ENCODE measurements around the gene MPPED2.

Gene MPPED2

GRCh38 chr11:30412509-30412908 lies 173.6 kb downstream of the MPPED2 start:
- no peak for DNase-seq (ENCODE audit: low read depth)

GRCh38 chr11:30411383-30411782 lies 174.8 kb downstream of the MPPED2 start:
- no peak for DNase-seq (ENCODE audit: low read depth)

- DNase-seq (ENCODE audit: low read depth) = no peak
Measured at GRCh38 chr11:30406978-30407762, 179.0 kb downstream of the MPPED2 start.

- DNase-seq (ENCODE audit: low read depth) = no peak
Measured at GRCh38 chr11:30405385-30405784, 180.8 kb downstream of the MPPED2 start.

GRCh38 chr11:30404136-30404535 lies 182.0 kb downstream of the MPPED2 start:
- no peak for DNase-seq (ENCODE audit: low read depth)

- DNase-seq (ENCODE audit: low read depth) = no peak
Measured at GRCh38 chr11:30395751-30396150, 190.4 kb downstream of the MPPED2 start.

GRCh38 chr11:30393012-30393411 lies 193.1 kb downstream of the MPPED2 start:
- no peak for DNase-seq (ENCODE audit: low read depth)

- no peak for DNase-seq (ENCODE audit: low read depth)
Measured at GRCh38 chr11:30392221-30392784, 193.8 kb downstream of the MPPED2 start.

- DNase-seq (ENCODE audit: low read depth) = no peak
Measured at GRCh38 chr11:30388957-30389356, 197.2 kb downstream of the MPPED2 start.

- no peak for DNase-seq (ENCODE audit: low read depth)
Measured at GRCh38 chr11:30387891-30388861, 198.0 kb downstream of the MPPED2 start.

GRCh38 chr11:30381879-30382278 lies 204.3 kb downstream of the MPPED2 start:
- no peak for DNase-seq (ENCODE audit: low read depth)

GRCh38 chr11:30380846-30381245 lies 205.3 kb downstream of the MPPED2 start:
- DNase-seq (ENCODE audit: low read depth) = no peak

GRCh38 chr11:30377347-30377746 lies 208.8 kb downstream of the MPPED2 start:
- DNase-seq (ENCODE audit: low read depth) = no peak

GRCh38 chr11:30370164-30370563 lies 216.0 kb downstream of the MPPED2 start:
- no peak for DNase-seq (ENCODE audit: low read depth)

GRCh38 chr11:30368394-30368793 lies 217.8 kb downstream of the MPPED2 start:
- DNase-seq (ENCODE audit: low read depth) = no peak

GRCh38 chr11:30365793-30366517 lies 220.2 kb downstream of the MPPED2 start:
- no peak for DNase-seq (ENCODE audit: low read depth)

GRCh38 chr11:30364837-30365482 lies 221.2 kb downstream of the MPPED2 start:
- DNase-seq (ENCODE audit: low read depth) = no peak

GRCh38 chr11:30364139-30364836 lies 221.9 kb downstream of the MPPED2 start:
- DNase-seq (ENCODE audit: low read depth) = no peak

GRCh38 chr11:30360741-30361140 lies 225.4 kb downstream of the MPPED2 start:
- DNase-seq (ENCODE audit: low read depth) = no peak

Measured in stimulated activated CD4-positive, alpha-beta T cell treated with anti-CD3 and anti-CD28 coated beads, Interleukin-2, amount 100 ng/mL, for 4 hours (primary cell).